OCI-LY7 (cell line): ENCODE results near the gene SCRG1.

Experiments used
- CTCF ChIP-seq: fragments of 200-600 bp; sonication (generic); conservative IDR thresholded peaks from 2 replicates; pipeline ENCODE4 v1.5.1; 2014; ENCODE audit warnings: mild to moderate bottlenecking, antibody characterized with exemption, low read length, moderate library complexity, mixed read lengths
- EZH2phosphoT487 ChIP-seq: fragments of 200-600 bp; sonication (generic); IDR thresholded peaks from 2 replicates; pipeline ENCODE4 v1.6.1; 2018; ENCODE audit warnings: low read depth, borderline replicate concordance, mild to moderate bottlenecking, mixed run types, antibody characterized with exemption, low read length, moderate library complexity, mixed read lengths

GRCh38 chr4:173448103-173448502 lies 49.2 kb upstream of the SCRG1 start:
- no peak for TF ChIP-seq CTCF
- TF ChIP-seq EZH2phosphoT487: no peak
